NCI-H2107 (cell line): ENCODE data around the gene HEXIM2.
"Not testable (repeated sequence)": the region's sequence is repeated elsewhere in the genome, so short reads cannot be mapped to it uniquely, and the experiment has no call there.

Experiments used
- DNase-seq: peaks from one replicate; lab custom pipeline; 2025; lab: John Stamatoyannopoulos, UW

The HEXIM2 gene

GRCh38 chr17:45161288-45162024, at the start of gene HEXIM2:
Gene HEXIM2 (plus strand): TSS chr17:45161875. CDS start chr17:45162794, 919 bp downstream.
- peak; percentile 96 for DNase-seq

- no peak for DNase-seq
These were observed 48.9 kb upstream of the HEXIM2 start for GRCh38 chr17:45112559-45113423.

- DNase-seq: no peak
These were observed 48.3 kb upstream of the HEXIM2 start for GRCh38 chr17:45113424-45113754.

GRCh38 chr17:45114117-45114932, 47.4 kb upstream of the HEXIM2 start:
- no peak for DNase-seq

GRCh38 chr17:45115015-45115625, 46.6 kb upstream of the HEXIM2 start:
- DNase-seq: no peak

GRCh38 chr17:45115871-45116270, 45.8 kb upstream of the HEXIM2 start:
- no peak for DNase-seq

GRCh38 chr17:45116434-45117016, 45.1 kb upstream of the HEXIM2 start:
- DNase-seq: no peak

- no peak for DNase-seq
These were observed 44.3 kb upstream of the HEXIM2 start for GRCh38 chr17:45117334-45117733.

GRCh38 chr17:45117848-45118646, 43.6 kb upstream of the HEXIM2 start:
- no peak for DNase-seq

- DNase-seq: no peak
These were observed 43.0 kb upstream of the HEXIM2 start for GRCh38 chr17:45118691-45119090.

- DNase-seq: no peak
These were observed 41.7 kb upstream of the HEXIM2 start for GRCh38 chr17:45119964-45120363.

- DNase-seq: no peak
These were observed 41.1 kb upstream of the HEXIM2 start for GRCh38 chr17:45120558-45120957.

GRCh38 chr17:45121055-45121454, 40.6 kb upstream of the HEXIM2 start:
- no peak for DNase-seq

GRCh38 chr17:45123076-45123770, 38.5 kb upstream of the HEXIM2 start:
- no peak for DNase-seq

- DNase-seq: no peak
These were observed 37.5 kb upstream of the HEXIM2 start for GRCh38 chr17:45123930-45124796.

GRCh38 chr17:45124797-45125122, 36.9 kb upstream of the HEXIM2 start:
- not testable (repeated sequence) for DNase-seq

GRCh38 chr17:45125509-45125908, 36.2 kb upstream of the HEXIM2 start:
- no peak for DNase-seq

GRCh38 chr17:45127207-45127547, 34.5 kb upstream of the HEXIM2 start:
- DNase-seq: no peak

- DNase-seq: no peak
These were observed 34.0 kb upstream of the HEXIM2 start for GRCh38 chr17:45127548-45128300.
